Caco-2 (cell line): ENCODE results near the gene XPNPEP2. TPM values are rescaled to one million over a fixed set of nuclear protein-coding genes. Genes with fewer than 3 reads are reported as not detected.

ENCODE experiments used
- BruUV-seq: library from RNA; stranded (reverse); fragments of 400-500 nt; replicated peaks from 2 replicates; lab custom pipeline; 2021; lab: Mats Ljungman, UMichigan
- CTCF ChIA-PET: fragments of 300-600 bp; sonication (Branson Sonifier 250); formaldehyde crosslinking; loops from one replicate; lab custom pipeline; 2022; ENCODE audit warnings: antibody characterized with exemption; lab: Charles Lee
- POLR2A ChIA-PET: fragments of 300-600 bp; sonication (Branson Sonifier 250); formaldehyde crosslinking; loops from one replicate; lab custom pipeline; 2022; ENCODE audit warnings: antibody characterized with exemption; lab: Charles Lee
- DNase-seq, 2 experiments: peaks; one replicate each; pipeline versions ENCODE4 v3.0.0 to v3.0.0-alpha.2; 2020 to 2022
- H3K27me3 ChIP-seq: replicated peaks from 2 replicates; pipeline ENCODE4 v1.6.0; 2011; ENCODE audit warnings: low read length; ENCODE audit not compliant: control insufficient read depth, insufficient read depth
- H3K36me3 ChIP-seq: 2 replicates; pipeline ENCODE4 v1.5.1; 2011; ENCODE audit warnings: low read length; ENCODE audit not compliant: control insufficient read depth, insufficient read depth
- H3K4me1 ChIP-seq: fragments of 250-450 bp; sonication (Bioruptor Pico); 2 replicates; pipeline ENCODE4 v1.5.1; 2020; ENCODE audit warnings: mild to moderate bottlenecking
- H3K4me3 ChIP-seq: 2 replicates; pipeline ENCODE4 v1.5.1; 2011; ENCODE audit warnings: low read depth, mild to moderate bottlenecking, control low read depth, low read length
- H3K9me3 ChIP-seq: fragments of 250-450 bp; sonication (Bioruptor Pico); 2 replicates; pipeline ENCODE4 v1.5.1; 2020; ENCODE audit warnings: mild to moderate bottlenecking, moderate library complexity
- H3K27ac Mint-ChIP-seq: one replicate; pipeline ENCODE4 v1.8.0; 2022; ENCODE audit warnings: mixed read lengths; ENCODE audit not compliant: unreplicated experiment
- H3K27me3 Mint-ChIP-seq: one replicate; pipeline ENCODE4 v1.8.0; 2022; ENCODE audit warnings: mixed read lengths; ENCODE audit not compliant: insufficient read depth, unreplicated experiment
- H3K36me3 Mint-ChIP-seq: one replicate; pipeline ENCODE4 v1.8.0; 2022; ENCODE audit warnings: mild to moderate bottlenecking, mixed read lengths; ENCODE audit not compliant: insufficient read depth, unreplicated experiment
- H3K4me1 Mint-ChIP-seq: one replicate; pipeline ENCODE4 v1.8.0; 2022; ENCODE audit warnings: low read depth, mixed read lengths; ENCODE audit not compliant: unreplicated experiment
- H3K4me3 Mint-ChIP-seq: one replicate; pipeline ENCODE4 v1.8.0; 2022; ENCODE audit warnings: mild to moderate bottlenecking, moderate library complexity, mixed read lengths; ENCODE audit not compliant: unreplicated experiment
- H3K9me3 Mint-ChIP-seq: one replicate; pipeline ENCODE4 v1.8.0; 2022; ENCODE audit warnings: mixed read lengths; ENCODE audit not compliant: unreplicated experiment
- intact Hi-C: fragments of 100-400 bp; cut with micrococcal nuclease; formaldehyde crosslinking; loops from one replicate; pipeline ENCODE4 v1.10.0; 2022; ENCODE audit not compliant: unreplicated experiment
- total RNA-seq: library from RNA; stranded (reverse); gene quantifications from 2 replicates; pipeline ENCODE4 v1.2.3, GENCODE V29; 2022
- TF ChIP-seq, protein P1 (sequence below), 2 experiments: fragments of 200-600 bp in 1 of 2; IDR thresholded peaks; 1 replicate in 1 of 2; 2 replicates in 1 of 2; pipeline versions ENCODE4 v1.5.1 to v1.8.0; 2011 to 2022; ENCODE audit warnings: antibody characterized with exemption in 1 of 2, control low read depth in 1 of 2, inconsistent platforms in 1 of 2, low read depth in 1 of 2, low read length in 1 of 2, mild to moderate bottlenecking in 1 of 2, moderate library complexity in 1 of 2; ENCODE audit not compliant: insufficient read depth in 1 of 2, severe bottlenecking in 1 of 2, unreplicated experiment in 1 of 2

XPNPEP2 gene
- total RNA-seq, 1 experiment from 2014 or later = 0.32 TPM

DNA sequence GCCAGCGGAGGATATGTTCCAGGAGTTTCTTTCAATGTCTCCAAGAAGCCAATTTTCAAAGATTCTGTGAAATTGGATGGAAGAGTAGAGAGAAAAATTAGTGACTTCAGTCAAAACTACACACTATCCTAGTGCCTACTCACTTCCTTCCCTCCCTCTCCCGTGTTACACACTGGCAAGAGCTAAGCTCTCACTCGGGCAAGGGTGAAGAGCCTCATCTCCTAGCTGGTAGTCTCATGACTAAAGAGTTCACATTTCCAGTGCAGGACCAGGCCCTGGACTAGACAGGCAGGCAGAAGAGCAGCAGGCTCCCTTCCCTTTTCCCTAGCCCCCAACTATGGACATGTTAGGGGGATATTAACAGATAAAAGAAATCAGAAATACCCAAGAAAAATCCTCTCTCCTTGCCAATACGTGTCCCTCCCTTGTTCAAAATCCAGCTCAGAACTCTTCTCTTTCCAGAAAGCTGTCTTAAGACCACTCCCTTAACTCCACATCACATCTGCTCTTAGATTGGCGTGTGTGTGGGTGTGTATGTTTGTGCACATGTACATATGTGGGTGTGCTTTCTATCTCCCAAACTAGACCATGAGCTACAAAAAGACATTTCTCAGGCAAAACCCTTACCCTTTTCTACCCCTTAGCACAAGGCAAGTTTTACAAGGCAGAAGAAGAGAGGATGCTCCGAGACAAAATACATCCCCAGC lies 75.0 kb downstream of the XPNPEP2 start:
- H3K27me3 ChIP-seq = no peaks in the 10 kb centered on the region
- ChIA-PET POLR2A (no interaction called here), CTCF (interaction anchor here (0.6 kb wide), 1 partner anchor 177 kb away, joined by 5 read pairs; no protein-coding TSS in a partner anchor)
- Mint-ChIP-seq H3K4me1 (no peaks in the 10 kb centered on the region), H3K36me3 (peaks cover 27% of the 10 kb centered on the region), H3K27ac (no peak overlapping the region), H3K9me3 (no peaks in the 10 kb centered on the region), H3K4me3 (no peak overlapping the region), H3K27me3 (no peaks in the 10 kb centered on the region)
- no peaks in the 10 kb centered on the region for H3K9me3 ChIP-seq
- no peaks in the 10 kb centered on the region for H3K36me3 ChIP-seq
- no peak for DNase-seq
- H3K4me3 ChIP-seq = no peak overlapping the region
- intact Hi-C loops = no loop called here
- H3K4me1 ChIP-seq = no peaks in the 10 kb centered on the region
- TF ChIP-seq, protein P1, sequence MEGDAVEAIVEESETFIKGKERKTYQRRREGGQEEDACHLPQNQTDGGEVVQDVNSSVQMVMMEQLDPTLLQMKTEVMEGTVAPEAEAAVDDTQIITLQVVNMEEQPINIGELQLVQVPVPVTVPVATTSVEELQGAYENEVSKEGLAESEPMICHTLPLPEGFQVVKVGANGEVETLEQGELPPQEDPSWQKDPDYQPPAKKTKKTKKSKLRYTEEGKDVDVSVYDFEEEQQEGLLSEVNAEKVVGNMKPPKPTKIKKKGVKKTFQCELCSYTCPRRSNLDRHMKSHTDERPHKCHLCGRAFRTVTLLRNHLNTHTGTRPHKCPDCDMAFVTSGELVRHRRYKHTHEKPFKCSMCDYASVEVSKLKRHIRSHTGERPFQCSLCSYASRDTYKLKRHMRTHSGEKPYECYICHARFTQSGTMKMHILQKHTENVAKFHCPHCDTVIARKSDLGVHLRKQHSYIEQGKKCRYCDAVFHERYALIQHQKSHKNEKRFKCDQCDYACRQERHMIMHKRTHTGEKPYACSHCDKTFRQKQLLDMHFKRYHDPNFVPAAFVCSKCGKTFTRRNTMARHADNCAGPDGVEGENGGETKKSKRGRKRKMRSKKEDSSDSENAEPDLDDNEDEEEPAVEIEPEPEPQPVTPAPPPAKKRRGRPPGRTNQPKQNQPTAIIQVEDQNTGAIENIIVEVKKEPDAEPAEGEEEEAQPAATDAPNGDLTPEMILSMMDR (IDR thresholded peaks at IDR 0.05; ENCODE audit: insufficient read depth in 1 of 2, low read depth in 1 of 2, low read length in 1 of 2, severe bottlenecking in 1 of 2, unreplicated experiment in 1 of 2) = no peak
- BruUV-seq = no TSS peak

DNA sequence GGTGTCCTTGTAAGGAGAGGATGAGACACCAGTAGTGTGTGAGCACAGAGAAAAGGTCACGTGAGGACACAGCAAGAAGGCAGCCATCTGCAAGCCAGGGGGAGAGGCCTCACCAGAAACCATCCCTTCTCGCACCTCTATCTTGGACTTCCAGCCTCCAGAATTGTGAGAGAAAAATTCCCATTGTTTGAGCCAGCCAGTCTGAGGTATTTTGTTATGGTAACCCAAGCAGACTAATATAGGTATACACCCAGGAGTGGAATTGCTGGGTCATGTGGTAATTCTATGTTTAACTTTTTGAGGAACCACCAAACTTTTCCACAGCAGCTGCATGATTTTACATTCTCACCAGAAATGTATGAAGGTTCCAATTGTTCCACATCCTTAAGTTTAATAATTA lies 79.3 kb downstream of the XPNPEP2 start:
- no peaks in the 10 kb centered on the region for H3K36me3 ChIP-seq
- POLR2A ChIA-PET = no interaction called here
- Mint-ChIP-seq H3K4me1 (no peaks in the 10 kb centered on the region), H3K27ac (no peak overlapping the region), H3K4me3 (no peak overlapping the region), H3K9me3 (no peaks in the 10 kb centered on the region), H3K36me3 (peaks cover 9% of the 10 kb centered on the region), H3K27me3 (no peaks in the 10 kb centered on the region)
- no peaks in the 10 kb centered on the region for H3K4me1 ChIP-seq
- BruUV-seq = no TSS peak
- CTCF ChIA-PET = no interaction called here
- no peaks in the 10 kb centered on the region for H3K9me3 ChIP-seq
- H3K27me3 ChIP-seq = no peaks in the 10 kb centered on the region
- TF ChIP-seq, protein P1 (IDR thresholded peaks at IDR 0.05; ENCODE audit: insufficient read depth in 1 of 2, low read depth in 1 of 2, low read length in 1 of 2, severe bottlenecking in 1 of 2, unreplicated experiment in 1 of 2) = no peak
- H3K4me3 ChIP-seq = no peak overlapping the region
- DNase-seq = no peak
- intact Hi-C loops = no loop called here

Other genes starting within 250 kb of the XPNPEP2 start
- 34.5 and 36.0 TPM in 2 replicates for gene SMARCA1, start 215.5 kb upstream of the XPNPEP2 start, total RNA-seq
- 22.3 and 24.2 TPM in 2 replicates for gene OCRL, start 198.7 kb upstream of the XPNPEP2 start, total RNA-seq
- 0.09 and 0.20 TPM in 2 replicates for gene APLN, start 84.0 kb upstream of the XPNPEP2 start, total RNA-seq
- gene SASH3, start 41.0 kb downstream of the XPNPEP2 start, total RNA-seq = not detected in 2 replicates
- gene ZDHHC9, start 104.9 kb downstream of the XPNPEP2 start, total RNA-seq = 41.0 and 41.2 TPM in 2 replicates
- 24.5 and 24.6 TPM in 2 replicates for gene UTP14A, start 167.2 kb downstream of the XPNPEP2 start, total RNA-seq
- gene BCORL1, start 243.7 kb downstream of the XPNPEP2 start, total RNA-seq = 19.8 and 21.1 TPM in 2 replicates